Activated T-cell treated with anti-CD3 and anti-CD28 coated beads, Interleukin-2, amount 50 U/mL, for 1 hour (primary cell): Measurements from ENCODE around the gene SHROOM1.

Experiments
- DNase-seq: peaks from one replicate; pipeline ENCODE4 v3.0.0-alpha.2; 2020

Gene SHROOM1

DNA sequence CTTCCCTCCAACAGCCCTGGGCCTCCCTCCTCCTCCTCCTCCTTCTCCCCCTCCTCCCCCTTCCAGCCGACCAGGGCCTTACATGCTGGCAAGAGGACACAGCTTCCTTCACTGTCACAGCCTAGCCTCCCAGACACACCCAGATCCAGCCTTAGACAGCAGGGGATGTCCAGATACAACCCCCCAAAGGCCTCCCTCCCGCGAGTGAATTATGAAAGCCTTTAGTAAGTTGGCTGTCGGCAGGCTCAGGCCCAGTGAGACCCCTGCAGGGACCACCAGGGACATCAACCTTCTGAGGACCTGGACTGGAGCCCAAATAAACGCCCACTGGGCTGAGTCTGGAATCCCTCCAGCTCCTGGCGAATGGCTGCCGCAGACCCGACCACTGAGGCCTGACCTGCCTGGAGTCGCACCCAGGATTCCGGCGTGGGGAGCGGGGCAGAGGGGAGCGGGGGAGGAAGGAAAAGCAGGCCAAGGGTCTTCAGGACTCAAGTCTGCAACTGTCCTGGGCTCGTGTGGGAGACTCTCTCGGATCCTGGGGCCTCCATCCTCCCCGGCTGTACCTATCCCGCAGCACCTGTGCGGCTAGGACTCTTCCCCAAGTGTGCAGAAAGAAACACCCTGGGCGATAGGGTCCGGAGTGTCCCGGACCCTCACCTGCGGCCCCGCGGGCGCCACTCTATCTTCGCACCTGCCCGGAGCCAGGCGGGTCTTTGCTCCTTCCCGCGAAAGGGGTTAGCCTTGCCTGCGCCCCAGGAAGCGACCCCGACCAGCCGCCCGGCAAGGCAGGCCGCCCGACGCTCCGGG, 54.1 kb downstream of the SHROOM1 start:
- DNase-seq: no peak

- DNase-seq: no peak
Measured at GRCh38 chr5:132775476-132775961, 54.9 kb downstream of the SHROOM1 start.

DNA sequence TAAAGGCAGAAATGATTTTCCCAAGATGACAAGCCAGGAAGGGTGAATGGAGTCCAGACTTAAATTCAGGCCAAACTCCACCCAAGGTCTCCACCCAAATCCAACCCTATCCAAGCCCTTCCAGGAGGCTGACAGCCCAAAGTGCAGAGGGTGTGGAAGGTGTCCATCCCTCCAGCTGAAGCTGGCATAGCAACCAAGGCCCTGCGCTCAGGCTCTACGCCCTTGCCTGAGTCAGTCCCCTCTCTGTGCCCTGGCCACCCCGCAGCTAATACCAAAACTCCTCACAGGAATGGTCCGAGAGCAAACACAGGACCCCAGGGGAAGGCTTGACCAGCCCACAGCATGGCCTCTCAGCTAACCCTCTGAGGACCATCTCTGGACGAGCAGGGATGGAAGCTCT, 55.6 kb downstream of the SHROOM1 start:
- no peak for DNase-seq

GRCh38 chr5:132774406-132774805, 56.0 kb downstream of the SHROOM1 start:
- DNase-seq: no peak

- no peak for DNase-seq
Measured at GRCh38 chr5:132773601-132774355, 56.7 kb downstream of the SHROOM1 start.

- no peak for DNase-seq
Measured at GRCh38 chr5:132773114-132773513, 57.3 kb downstream of the SHROOM1 start.

DNA sequence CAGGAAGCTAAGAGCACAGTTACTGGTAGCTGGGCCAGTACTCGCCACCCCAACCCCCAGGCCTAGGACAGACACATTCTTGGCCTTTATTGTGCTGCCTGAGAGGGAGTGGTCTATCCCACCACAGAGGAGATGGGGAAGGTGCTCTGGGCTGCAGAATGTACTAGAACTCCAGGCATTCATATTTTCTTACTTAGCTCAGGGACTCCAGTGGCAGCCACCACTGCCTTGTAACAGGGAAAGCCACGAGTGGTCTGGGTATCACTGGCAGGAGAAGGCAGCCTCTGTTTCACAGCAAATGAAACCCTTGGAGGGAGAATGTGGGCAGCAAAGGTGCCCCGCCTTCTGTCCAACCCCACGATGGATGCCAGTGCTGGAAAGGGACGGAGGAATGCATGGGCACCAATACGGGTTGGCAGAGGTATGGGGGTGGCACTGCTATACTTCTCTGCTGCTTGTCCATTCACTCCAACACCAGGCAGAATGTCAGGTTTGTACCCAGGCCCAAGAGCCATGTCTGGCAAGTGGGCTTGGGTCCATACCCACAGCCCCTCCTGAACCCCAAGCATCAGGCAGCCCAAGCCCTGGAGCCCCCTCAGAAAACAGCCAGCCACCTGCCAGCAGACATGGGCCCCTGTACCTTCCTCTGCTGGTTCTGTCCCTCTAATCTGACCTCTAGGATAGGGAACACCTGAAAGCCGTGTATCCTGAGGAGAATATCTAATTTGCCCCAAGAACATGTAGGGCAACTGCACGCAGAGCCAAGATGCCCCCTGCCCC, 58.0 kb downstream of the SHROOM1 start:
- DNase-seq: no peak
